ENCODE results near the gene NDN.

GRCh38 chr15:23690015-23690414, 2.9 kb upstream of the NDN start:
- TF ChIP-seq POLR2A (IDR thresholded peaks at IDR 0.05) (no peak), CTCF (IDR thresholded peaks at IDR 0.05) (no peak)

All from lower leg skin (tissue), 3 donors.